GM18861 (cell line): ENCODE data around the gene UBE2D3.

ENCODE experiments used
- ATAC-seq: cut with Tn5 transposase; IDR thresholded peaks from one replicate; pipeline ENCODE4 v1.9.1; 2021; ENCODE audit not compliant: unreplicated experiment

Gene UBE2D3

DNA sequence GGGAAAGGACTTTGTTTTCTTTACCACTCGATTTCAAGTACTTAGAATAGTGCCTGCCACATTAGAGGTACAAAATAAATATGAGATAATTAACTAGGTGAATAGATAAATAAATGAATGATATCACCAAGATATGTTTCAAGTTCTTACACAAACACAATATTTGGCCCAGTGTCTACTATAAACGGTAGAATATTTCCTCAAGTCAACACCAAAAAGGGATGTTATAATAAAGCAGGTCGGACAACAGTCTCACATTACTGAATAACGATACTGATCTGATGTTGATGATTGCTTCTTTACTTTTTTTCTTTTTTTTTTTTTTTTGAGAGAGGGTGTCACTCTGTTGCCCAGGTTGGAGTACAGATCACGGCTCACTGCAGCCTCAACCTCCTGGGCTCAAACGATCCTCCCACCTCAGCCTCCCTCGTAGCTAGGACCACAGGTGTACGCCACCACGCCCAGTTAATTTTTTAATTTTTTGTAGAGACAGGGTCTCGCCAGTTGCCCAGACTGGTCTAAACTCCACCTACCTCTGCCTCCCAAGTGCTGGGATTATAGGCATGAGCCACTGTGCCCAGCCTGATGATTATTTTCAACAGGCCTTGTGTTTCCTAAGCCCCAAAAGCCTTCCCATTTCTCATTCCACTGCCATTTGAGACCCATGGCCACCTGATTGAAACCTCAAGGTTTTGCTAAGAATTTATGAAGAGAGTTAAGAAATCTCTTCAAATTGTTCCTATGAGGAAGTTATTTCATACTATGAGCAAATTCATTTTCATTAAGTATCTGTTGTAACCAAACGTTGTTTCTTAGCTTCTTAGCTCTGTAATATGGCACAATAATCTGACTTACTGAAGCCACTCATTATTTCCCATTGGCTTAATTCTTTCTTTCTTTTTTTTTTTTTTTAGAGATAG is 68.8 kb downstream of the UBE2D3 start:
- ATAC-seq, result no peak

DNA sequence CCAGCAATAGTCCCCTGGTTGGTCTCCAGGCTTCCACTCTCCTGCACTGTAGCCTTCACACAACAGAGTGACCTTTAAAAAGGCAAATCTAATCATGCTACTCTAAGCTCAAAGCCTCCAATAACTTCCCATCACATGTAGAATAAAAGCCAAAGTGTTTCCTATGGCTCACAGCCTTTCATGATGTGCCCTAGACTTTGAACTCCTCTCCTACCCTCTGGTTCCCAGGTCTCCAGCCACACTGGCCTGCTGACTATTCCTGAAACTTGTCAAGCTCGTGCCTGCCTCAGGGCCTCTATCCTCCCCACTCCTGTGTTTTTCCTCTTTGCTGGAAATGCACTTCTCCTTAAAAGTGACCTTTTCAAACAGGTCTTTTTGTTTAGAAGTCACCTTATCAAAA is 69.7 kb downstream of the UBE2D3 start:
- ATAC-seq, result no peak

DNA sequence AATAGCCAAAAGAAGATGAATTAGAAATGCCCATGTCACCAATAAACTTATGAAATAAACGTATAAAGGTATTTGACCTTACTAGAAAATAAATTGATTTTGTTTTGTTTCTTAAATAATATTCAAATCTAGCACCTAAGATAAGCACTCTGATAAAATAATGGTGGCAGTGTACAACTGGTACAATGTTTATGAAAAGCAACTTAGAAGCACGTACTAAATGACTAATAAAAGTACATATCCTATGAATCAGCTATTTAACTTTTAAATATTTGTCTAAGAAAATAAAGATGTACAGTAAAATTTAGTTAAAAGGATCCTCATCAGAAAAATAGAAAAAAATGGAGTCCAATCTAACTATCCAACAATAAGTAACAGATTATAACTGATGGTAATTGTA is 73.3 kb downstream of the UBE2D3 start:
- ATAC-seq, result no peak

DNA sequence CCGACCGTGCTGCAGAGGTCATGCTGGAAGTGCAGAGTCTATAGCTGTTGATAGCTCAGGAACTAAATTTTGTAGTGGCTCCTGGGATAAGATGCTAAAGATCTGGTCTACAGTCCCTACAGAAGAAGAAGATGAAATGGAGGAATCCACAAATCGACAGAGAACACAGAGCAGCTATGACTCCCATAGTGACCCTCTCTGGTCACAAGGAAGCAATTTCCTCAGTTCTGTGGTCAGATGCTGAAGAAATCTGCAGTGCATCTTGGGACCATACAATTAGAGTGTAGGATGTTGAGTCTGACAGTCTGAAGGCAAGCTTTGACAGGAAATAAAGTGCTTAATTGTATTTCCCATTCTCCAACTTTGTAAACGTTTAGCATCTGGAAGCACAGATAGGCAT is 75.4 kb downstream of the UBE2D3 start:
- no peak for ATAC-seq
